ENCODE results near the gene NUP153.

DNA sequence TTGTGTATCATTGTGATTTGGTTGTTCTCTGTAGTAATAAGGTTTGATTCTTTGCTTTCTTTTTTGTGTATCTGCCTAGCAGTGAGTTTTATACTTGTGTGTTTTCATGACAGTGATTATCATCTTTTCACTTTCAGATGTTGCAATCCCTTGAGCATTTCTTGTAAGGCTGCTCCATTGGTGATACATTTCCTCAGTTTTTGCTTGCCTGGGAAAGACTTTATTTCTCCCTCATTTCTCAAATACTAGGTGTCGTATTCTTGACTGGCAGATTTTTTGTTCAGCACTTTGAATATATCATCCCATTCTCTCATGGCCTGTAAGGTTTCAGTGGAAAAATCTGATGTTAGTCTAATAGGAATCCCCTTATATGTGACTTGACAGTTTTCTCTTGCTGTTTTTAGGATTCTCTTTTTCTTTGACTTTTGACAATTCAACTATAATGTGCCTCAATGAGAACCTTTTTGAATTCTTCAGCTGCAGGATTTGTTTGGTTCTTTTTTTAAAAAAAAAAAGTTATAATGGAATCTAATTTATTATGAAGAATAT, 31.1 kb upstream of the NUP153 start:
- no peak for TF ChIP-seq GATA2 (IDR thresholded peaks at IDR 0.05; ENCODE audit: low read depth, low read length)
- no peak for TF ChIP-seq GATA3 (IDR thresholded peaks at IDR 0.05; ENCODE audit: low read depth, low read length)
